ENCODE results near the gene LY6G5B.

Gene LY6G5B

DNA sequence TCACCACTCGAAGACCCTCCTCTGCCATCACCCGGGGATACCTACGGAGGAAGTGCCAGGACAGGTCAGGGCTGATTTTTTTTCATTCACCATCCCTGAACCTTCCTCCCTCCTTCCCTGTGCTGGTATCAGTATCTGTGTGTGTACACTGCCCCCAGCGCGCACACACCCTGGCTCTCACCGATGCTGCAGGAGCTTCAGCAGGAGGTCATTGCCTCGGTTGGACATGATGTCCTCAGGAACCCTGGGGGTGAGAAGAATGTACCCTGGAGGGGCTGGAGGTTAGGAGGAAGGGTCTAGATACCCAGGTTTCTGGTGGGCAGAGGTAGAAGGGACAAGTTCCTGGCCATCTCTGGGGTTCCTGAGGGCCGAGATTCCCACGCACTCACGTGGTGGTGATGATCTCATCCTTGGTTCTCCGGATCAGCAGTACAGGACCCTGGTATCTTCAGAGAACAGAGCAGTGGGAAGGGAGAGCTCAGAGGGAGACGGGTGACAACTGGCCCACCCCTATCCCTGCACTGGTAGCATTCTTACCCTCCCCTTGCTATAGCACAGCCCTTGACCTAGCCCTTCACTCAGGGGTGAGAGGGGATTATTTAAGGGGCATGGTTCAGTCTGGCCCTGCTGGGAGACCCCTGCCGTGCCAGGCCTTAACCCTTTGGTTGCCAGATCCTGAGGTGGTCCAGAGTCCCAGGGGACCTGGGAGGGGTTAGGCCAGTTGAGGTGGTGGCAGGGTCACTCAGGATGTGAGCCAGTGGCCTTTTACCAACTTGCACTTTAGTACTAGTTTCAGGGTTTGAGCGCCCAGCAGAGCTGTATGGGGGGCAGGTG lies 18.3 kb downstream of the LY6G5B start:
- DNase-seq = peak in 1 of 10 donors; percentile 63
- intact Hi-C loops (cut with DNase I) = no loop called here

DNA sequence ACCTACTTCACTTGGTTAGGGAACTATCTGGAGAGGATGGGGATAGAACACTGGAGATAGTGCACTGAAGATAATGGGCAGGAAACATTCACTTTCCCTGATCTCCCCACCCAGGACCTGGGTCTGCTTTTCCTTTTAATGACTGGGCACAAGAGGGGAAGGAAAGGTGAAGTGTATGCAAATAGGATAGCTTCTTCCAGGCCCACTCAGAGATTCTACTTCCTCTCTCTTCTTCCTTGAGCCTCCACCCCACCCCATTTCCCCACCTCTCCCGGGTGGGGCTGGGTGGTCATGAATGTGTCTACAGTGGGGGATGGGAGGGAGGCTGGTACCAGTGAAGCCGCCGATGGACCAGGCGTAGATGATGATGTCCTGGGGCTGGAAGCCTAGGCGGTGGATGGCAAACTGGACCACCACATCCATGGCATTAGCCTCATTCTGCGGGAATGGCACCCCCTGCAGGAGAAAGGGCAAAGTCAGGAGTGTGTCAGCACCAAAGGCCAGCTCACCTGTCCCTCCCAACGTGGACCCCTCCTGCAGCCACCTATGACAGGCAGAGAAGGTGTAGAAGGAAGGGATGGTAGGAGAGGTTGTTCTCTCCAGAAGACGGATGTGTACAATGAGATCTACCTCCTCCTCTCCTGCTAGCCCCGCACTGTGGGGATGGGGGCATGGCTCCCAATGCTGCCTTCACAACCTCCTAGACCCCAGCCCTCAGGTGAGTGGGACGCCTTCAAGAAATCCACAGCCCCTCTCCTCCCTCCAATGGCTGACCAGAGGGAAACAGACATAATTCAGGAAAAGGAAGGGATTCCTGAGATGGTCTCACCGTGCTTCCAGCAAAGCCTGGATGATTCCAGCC lies 19.7 kb downstream of the LY6G5B start:
- intact Hi-C loops (cut with DNase I) = no loop called here
- DNase-seq = peak in 1 of 10 donors; percentile 43

DNA sequence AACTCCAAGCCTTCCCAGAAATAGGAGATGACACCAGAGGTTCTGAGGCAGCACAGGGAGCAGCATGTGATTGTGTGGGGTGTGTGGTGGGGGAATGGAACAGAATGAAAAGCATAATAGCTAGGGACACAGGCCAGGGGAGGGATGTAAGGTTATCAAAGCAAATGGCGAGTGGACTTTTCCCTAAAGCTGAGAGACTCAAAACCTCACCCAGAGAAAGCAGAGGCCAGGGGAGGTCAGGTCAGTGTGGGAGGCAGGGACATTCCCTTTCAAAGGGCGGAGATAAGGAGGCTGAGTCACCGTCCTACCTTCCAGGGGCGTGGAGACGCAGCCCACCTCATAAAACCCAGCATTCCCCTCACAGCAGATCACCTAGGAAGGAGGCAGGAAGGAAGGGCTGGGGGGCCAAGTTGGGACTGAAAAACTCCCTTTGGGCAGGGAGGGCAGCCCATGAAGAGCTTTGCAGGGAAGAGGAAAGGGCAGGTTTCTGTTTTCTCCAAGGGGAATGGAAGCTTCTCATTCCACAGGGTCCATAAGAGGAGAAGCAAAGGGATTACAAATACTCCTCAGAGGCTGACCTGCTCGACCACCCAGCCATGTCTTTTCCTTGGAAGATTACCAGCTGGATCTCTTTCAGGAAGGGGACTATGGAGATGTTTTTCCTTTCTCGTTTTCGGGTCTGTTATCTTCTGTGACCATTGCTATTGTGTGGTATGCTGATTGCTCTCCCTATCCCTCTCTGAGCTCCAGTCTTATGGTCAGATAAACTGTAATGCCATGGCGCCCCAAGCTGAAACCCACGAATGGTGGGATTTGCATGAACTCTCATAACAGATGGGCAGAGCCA lies 20.7 kb downstream of the LY6G5B start:
- no peak for DNase-seq
- intact Hi-C loops (cut with DNase I) = no loop called here

DNA sequence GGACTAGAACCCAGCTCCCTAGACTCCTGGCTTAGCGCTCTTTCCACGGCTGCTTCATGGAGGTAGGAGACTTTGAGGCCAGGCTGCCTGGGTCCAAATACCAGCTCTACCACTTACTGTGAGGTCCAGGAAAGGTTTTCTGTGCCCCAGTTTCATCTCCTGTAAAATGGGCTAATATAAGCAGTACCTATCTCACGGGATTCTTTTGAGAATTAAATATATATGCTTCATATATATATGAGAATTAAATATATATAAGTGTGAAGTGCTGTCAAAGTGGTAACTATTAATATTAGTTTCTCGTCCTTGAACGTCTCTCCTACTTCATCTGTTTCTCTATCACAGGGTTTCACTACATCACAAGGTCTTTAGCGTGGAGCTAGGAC lies 21.3 kb downstream of the LY6G5B start:
- intact Hi-C loops (cut with DNase I) = no loop called here
- peak in 2 of 10 donors; percentile 6 to 22 for DNase-seq

DNA sequence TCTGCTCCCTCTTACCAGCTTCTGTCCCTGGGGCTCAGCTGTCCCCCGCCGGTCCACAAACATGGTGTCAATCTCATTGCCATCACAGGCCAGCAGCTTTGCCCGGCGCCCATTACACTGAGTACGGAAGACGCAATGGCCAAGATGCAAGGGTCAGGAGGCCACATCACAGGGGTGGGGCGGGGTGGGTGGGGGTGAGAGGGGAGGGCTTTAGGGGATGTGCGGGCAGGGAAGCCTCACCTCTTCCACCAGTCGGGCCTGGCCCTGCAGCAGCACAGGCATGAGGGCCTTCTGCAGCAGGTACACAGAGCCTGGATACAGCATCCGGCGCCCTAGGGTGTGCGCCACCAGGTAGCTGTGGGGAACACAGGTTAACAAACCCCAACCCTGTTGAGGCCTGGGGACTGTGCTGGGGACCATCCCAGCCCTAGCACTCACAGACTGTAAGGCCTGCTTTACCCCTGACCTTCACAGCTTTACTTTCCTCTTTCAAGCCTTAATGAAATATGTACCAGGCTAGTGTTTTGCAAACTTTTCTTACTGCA lies 21.9 kb downstream of the LY6G5B start:
- DNase-seq = peak in 2 of 10 donors; percentile 34 to 35
- intact Hi-C loops (cut with DNase I) = no loop called here

DNA sequence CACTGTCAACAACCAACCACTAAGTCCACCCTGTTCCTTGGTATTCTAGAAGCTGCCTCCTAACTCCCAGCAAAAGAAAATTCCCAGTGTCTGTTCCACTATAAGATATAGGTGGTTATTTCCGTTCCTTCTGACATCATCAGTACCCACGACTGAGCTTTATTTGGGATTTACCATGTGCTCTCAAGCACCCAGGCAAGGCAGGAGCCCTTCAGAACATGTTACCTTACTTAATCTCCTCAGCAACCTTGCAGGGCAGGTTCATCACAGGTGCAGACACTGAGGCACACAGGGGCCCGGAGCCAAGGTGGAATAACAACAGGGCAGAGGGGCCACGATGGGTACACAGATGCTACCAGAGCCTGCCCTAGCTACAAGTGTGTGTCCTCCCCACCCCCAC lies 22.6 kb downstream of the LY6G5B start:
- intact Hi-C loops (cut with DNase I) = no loop called here
- DNase-seq = peak in 1 of 10 donors; percentile 12

DNA sequence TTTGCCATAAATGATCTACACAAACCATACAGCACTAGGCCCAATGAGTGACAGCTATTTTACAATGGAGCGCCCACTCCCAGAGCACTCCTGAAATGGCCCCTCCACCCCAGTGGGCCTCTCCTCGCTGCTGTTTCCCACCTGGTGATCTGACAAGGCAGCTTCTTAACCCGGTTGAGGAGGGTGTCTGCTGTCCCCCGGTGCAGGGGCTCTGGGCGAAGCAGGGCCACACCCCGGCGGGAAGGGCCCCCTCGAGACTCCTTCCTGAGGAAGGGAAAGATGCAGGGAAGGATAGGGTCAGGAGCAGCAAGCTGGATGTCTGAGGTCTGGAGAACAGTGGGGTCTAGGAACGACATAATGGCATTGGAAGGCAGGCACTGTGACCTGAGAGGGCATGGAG lies 23.1 kb downstream of the LY6G5B start:
- intact Hi-C loops (cut with DNase I) = no loop called here
- DNase-seq = peak in 2 of 10 donors; percentile 23 to 73

DNA sequence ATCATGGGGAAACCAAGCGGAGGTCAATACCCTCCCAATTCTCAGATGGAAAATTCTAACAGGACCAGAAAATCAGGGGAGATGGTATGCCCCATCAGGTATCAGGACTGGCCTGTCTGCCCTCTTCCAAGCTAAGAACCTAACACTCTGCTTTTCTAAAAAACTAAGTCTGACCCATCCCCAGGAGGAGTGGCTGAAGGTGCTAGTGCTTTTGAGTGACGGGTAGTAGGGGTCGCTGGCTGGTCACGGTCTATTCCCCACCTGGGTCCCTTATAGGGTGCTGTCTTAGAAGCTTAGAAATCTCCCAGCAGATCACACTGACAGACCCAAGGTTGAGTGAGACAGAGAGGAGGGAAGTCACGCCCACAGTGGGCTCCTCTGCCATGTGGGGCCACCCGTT lies 23.8 kb downstream of the LY6G5B start:
- intact Hi-C loops (cut with DNase I) = no loop called here
- peak in 2 of 10 donors; percentile 19 to 43 for DNase-seq

DNA sequence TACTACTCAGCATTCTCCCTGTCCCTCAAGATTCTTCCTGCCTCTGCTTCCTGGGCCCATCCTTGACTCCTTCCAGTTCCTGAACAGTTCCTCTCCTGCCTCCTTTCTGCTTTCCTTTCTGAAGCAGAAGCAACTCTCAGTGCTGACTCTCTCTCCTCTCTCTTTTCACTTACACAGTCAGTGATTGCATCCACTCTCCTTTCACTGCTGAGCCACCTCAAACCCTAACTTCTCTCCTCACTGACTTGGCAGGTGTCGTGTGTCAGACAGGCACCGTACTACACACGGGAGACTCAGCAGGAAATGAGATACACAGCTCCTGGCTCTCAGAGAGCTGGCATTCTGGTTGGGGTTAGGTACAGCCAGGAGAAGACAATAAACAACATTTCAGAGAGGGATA lies 27.8 kb downstream of the LY6G5B start:
- peak in 1 of 10 donors; percentile 20 for DNase-seq
- intact Hi-C loops (cut with DNase I) = no loop called here

DNA sequence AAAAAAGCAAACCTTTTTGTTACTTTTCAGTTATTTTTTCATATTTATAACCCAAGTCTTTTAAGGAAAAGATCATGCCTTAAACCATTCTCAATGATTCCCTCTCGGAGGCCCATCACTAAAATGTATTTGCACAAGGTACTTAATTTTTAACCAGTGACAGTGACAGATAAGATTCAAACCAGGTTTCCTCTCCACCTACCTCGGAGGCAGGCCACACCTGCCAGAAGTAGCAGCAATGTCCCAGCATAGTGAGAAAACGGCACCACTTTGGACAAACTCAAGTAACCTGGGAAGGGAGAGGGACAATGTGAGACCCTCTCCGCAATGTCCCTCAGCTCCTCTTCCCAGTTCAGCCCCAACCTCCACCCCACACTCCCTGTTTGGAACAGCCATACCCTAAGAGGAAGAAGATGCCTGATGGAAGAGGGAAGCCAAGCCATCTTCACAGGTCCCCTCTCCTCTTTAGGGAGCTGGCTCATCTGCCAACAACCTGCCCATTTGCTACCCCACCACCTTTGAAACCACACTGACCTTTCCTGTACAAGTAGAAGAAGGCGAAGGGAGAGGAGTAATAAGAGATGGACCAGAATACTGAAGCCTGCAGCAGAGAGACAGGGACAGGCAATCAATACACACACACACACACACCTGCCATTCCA lies 31.1 kb downstream of the LY6G5B start:
- no peak for DNase-seq
- intact Hi-C loops (cut with DNase I) = loop anchor here (10.0 kb wide), 1 partner anchor 94 kb away; the partner anchor contains the start of gene VARS1

DNA sequence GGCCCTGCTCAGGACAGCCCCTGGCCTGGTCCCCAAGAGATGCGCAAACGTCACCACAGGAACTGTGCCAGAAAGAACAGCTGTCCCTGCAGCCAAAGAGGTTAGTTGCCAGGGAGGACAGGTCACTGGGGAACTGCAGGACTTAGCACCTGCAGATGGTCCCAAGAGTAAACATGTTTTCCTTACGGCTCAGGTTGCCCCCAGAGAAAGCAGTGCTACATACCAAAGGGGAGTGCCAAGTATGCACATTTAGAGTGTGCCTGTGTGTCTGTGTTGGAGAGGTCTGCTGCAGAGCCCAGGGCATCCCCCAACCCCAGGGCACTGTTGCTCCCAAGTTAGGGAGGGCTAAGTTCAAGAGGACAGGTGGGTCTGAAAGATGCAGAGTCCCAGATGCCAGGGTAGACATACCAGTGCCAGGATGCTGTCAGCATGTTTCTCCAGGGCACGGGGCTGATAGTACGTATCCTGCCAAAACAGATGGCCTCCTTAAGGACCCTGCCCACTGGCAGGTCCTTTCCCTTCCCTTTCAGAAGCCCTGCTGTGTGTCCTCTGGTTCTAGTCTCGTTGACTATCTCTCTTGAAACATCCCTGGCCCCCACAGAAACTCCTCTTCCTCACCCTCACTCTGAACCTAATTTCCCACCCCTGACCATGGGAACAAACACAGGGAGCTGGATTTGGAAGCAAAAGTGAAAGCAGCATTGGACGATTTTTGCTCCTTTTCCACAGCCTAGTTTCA lies 32.1 kb downstream of the LY6G5B start:
- DNase-seq = peak in 1 of 10 donors; percentile 74
- intact Hi-C loops (cut with DNase I) = loop anchor here (2.0 to 10.0 kb wide), 2 partner anchors 93 to 161 kb away; partner anchors contain the start of genes NEU1 and VARS1

DNA sequence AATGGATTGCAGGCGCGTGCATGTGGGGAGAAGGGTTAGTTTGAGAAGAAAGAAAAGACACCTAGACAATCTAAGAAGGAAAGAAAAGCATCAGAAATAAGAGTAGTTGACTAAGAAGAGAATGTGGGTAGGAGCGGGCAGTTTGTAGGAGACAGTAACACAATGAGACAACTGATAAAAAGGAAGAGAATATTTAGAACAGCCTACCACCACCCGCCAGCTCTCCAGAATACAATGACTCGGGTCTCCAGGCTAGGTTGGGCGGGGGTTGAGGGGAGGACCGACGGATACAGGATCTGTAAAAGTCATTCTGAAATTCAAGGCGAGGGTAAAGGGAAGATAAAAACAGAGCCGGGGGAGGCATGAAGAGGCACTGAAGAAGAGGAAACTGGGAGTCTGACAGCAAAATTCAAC lies 32.6 kb downstream of the LY6G5B start:
- intact Hi-C loops (cut with DNase I) = loop anchor here (2.0 to 10.0 kb wide), 2 partner anchors 92 to 160 kb away; partner anchors contain the start of genes NEU1 and VARS1

DNA sequence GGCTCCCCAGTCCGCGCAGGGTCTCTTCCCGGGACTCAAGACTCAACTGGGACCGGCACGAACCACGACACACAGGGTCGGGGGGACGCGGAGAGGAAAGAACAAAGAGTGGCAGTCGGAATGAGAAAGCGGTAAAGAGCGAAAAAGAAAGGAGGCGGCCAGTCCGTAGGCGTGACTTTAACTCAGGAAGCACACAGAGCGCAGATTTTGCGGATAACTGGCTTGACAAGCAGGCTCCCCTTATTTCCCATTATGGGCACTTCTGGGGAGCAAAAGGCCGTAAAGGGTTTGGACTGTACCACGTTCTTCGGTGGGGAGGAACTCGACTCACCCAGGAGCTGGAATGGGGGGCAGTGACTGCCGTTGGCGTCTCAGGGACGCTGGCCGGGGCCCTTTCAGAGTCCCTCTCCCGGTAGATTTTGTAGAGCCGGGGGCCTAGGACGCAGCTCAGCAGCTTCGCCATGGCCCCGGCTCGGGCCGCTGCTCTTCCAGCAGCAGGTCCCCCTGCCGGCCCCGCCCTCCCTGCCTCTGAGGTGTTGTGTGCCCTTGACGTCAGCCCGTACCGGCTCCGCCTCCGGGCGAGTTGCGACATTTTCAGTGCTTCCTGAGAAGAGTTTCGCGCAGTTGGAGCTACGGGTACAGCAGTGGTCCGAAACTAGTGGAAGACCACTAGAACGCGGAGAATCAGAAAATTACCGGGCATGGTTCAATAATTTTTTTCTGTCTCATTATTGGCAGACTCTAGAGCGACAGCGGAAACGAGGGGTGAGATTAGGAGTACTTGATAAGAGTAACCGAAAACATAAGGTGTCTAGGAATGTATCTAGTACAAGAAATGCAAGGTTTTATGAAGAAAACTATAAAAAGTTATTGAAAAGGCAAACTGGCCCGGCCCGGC lies 33.3 kb downstream of the LY6G5B start, which contains the start of gene ABHD16A:
Gene ABHD16A, minus strand, starts transcription at position 506 of the 898 bp plus-strand sequence. Its CDS starts 43 bp downstream, at position 463.
- intact Hi-C loops (cut with DNase I) = loop anchor here (2.0 to 10.0 kb wide), 2 partner anchors 92 to 160 kb away; partner anchors contain the start of genes NEU1 and VARS1
- peak; percentile 96 to 100 (median 98) for DNase-seq

More for the DNA sequence above, 32.6 kb downstream of the LY6G5B start:
- DNase-seq = peak in 1 of 10 donors; percentile 5

DNA sequence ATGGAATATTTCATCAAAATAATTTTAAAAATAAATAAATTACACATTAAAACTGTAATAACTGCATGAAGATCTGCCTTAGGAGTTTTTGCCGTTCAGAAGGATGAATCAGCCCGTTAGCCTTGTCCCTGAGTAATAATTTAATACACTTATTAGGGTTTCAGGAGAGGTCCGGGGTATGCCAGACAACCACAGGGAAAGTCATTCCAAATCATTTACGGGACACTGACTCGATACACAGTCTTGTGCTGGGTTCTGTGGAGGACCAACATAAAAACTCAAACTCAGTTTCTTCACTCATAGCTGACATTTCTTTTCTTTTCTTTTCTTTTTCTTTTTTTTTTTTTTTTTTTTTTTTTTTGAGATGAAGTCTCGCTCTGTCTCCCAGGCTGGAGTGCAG lies 36.2 kb downstream of the LY6G5B start:
- intact Hi-C loops (cut with DNase I) = loop anchor here (10.0 kb wide), 1 partner anchor 89 kb away; the partner anchor contains the start of gene VARS1
- DNase-seq = peak in 1 of 10 donors; percentile 1

DNA sequence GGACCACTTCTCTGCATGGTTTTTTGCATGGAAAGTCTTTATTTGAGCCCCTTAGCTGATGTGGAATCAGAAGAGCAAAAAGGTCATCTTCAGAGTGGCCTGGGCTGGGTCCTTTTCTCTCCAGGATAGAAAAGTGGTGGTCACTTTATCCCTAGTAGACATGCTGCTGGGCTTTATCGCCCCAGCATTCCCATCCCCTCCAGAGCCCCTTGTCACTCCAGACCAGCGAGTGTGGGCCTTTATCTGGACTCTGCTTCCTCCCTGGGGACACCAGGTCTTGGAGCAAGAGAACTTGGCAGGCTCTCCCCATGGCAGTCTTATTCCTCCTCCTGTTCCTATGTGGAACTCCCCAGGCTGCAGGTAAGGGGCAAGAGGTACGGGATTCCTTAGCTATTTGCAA lies 36.8 kb downstream of the LY6G5B start, which contains the start of gene LY6G6F:
Gene LY6G6F, plus strand, starts transcription at position 268 of the 400 bp plus-strand sequence. Its CDS starts 41 bp downstream, at position 309.
- intact Hi-C loops (cut with DNase I) = loop anchor here (10.0 kb wide), 1 partner anchor 88 kb away; the partner anchor contains the start of gene VARS1
- DNase-seq = peak in 2 of 10 donors; percentile 14 to 40

DNA sequence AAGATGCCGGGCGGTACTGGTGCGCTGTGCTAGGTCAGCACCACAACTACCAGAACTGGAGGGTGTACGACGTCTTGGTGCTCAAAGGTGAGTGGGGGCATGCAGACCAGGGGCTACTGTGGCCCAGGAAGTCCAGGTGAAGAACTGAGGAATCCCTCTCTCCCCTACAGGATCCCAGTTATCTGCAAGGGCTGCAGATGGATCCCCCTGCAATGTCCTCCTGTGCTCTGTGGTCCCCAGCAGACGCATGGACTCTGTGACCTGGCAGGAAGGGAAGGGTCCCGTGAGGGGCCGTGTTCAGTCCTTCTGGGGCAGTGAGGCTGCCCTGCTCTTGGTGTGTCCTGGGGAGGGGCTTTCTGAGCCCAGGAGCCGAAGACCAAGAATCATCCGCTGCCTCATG lies 37.9 kb downstream of the LY6G5B start:
- intact Hi-C loops (cut with DNase I) = loop anchor here (10.0 kb wide), 1 partner anchor 87 kb away; the partner anchor contains the start of gene VARS1
- DNase-seq = peak in 1 of 10 donors; percentile 8

DNA sequence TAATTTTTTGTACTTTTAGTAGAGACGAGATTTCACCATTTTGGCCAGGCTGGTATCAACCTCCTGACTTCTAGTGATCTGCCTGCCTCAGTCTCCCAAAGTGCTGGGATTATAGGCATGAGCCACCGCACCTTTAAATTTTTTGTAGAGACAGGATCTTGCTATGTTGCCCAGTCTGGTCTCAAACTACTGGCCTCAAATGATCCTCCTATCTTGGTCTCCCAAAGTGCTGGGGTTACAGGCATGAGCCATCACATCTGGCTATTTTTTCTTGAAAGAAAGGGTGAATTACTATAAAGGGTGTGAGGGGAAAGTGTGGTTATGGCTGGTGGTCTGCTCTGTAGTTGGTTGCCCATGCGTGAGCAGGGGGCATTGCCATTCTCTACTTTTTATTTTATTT lies 38.4 kb downstream of the LY6G5B start:
- intact Hi-C loops (cut with DNase I) = loop anchor here (10.0 kb wide), 1 partner anchor 87 kb away; the partner anchor contains the start of gene VARS1
- DNase-seq = no peak
